ENCODE results near the gene WDR20. TPM values are rescaled to one million over a fixed set of nuclear protein-coding genes. Genes with fewer than 3 reads are reported as not detected.

WDR20 gene
- total and polyA plus RNA-seq, 2 of the 8 experiments (the other 6 are each of a cell fraction or from before 2014, with no cell fraction given), result 11.2 to 26.7 TPM

GRCh38 chr14:102239231-102239630 lies 99.5 kb downstream of the WDR20 start (continued):
- TF ChIP-seq CHD7 (IDR thresholded peaks at IDR 0.05; ENCODE audit: insufficient replicate concordance, low read length), result no peak
- TF ChIP-seq ATF2 (IDR thresholded peaks at IDR 0.05; ENCODE audit: low read length), result no peak
- TF ChIP-seq SRF (IDR thresholded peaks at IDR 0.05; ENCODE audit: low read depth, low read length), result no peak
- TF ChIP-seq RFX5 (IDR thresholded peaks at IDR 0.05; ENCODE audit: borderline replicate concordance, low read depth, low read length), result no peak
- TF ChIP-seq RAD21 (IDR thresholded peaks at IDR 0.05 in 1 of 2, conservative IDR thresholded peaks at IDR 0.05 in 1 of 2; ENCODE audit: low read depth in 2 of 2, low read length in 2 of 2), result no peak
- no peak for TF ChIP-seq ZNF274 (IDR thresholded peaks at IDR 0.05; ENCODE audit: borderline replicate concordance, extremely low read depth, low read length)
- no peak for TF ChIP-seq MAX (IDR thresholded peaks at IDR 0.05)
- TF ChIP-seq MAFK (IDR thresholded peaks at IDR 0.05; ENCODE audit: low read depth, low read length), result no peak
- no peak for TF ChIP-seq JUND (IDR thresholded peaks at IDR 0.05; ENCODE audit: low read length)
- no peak for TF ChIP-seq POU5F1 (IDR thresholded peaks at IDR 0.05; ENCODE audit: low read depth, low read length)
